Ishikawa (cell line): ENCODE measurements around the gene RELL1.

ENCODE experiments used
- CREB1 ChIP-seq: IDR thresholded peaks from 2 replicates; pipeline ENCODE4 v1.6.1; 2012; ENCODE audit warnings: low read depth
- EGR1 ChIP-seq: IDR thresholded peaks from 2 replicates; pipeline ENCODE4 v1.6.1; 2012
- NFIC ChIP-seq: IDR thresholded peaks from 2 replicates; pipeline ENCODE4 v1.6.1; 2012

DNA sequence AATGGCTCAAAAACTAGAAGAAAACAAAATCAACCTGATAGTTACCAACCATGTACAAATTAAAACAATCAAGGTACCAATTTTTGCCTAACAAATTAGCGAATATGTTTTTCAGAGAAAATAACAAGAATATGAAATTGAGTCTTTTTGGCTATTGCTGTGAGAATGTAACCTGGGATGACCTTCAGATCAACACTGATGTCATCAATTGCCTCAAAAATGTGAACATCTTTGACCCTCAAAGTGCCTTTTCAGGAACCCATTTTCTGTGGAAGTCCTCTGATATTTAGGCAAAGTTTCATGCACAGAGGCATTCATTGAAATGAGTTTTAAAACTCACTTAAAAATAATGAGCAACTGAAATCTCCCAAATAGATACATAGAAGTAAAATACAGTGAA, 6.1 kb downstream of the RELL1 start:
- TF ChIP-seq CREB1 (no peak), EGR1 (no peak), NFIC (no peak)
